HepG2 (cell line): ENCODE measurements around the gene PRUNE1.

Source experiments
- CHD4 ChIP-seq: fragments of 200-600 bp; sonication (generic); IDR thresholded peaks from 2 replicates; pipeline ENCODE4 v1.7.0; 2017; ENCODE audit warnings: mild to moderate bottlenecking, low read length, borderline replicate concordance
- CTCF ChIP-seq: sonication (generic); formaldehyde crosslinking; IDR thresholded peaks from 2 replicates; pipeline ENCODE4 v1.5.0; 2020; ENCODE audit warnings: mild to moderate bottlenecking, missing genetic modification reagents, moderate library complexity
- EP300 ChIP-seq, 3 experiments: sonication (generic) in 1 of 3; formaldehyde crosslinking in 1 of 3; IDR thresholded peaks; 2 replicates each; pipeline versions ENCODE4 v1.5.1 to v1.6.1; 2011 to 2020; ENCODE audit warnings: low read depth in 2 of 3, low read length in 2 of 3, borderline replicate concordance in 1 of 3, improper control_type of control experiment in 1 of 3, mild to moderate bottlenecking in 1 of 3, missing genetic modification reagents in 1 of 3, moderate library complexity in 1 of 3
- FOSL1 ChIP-seq: sonication (generic); formaldehyde crosslinking; IDR thresholded peaks from 2 replicates; pipeline ENCODE4 v1.9.0; 2021; ENCODE audit warnings: missing genetic modification reagents, borderline replicate concordance
- FOSL2 ChIP-seq: sonication (generic); formaldehyde crosslinking; IDR thresholded peaks from 2 replicates; pipeline ENCODE4 v1.4.0; 2020; ENCODE audit warnings: missing genetic modification reagents
- MXI1 ChIP-seq: IDR thresholded peaks from 3 replicates; pipeline ENCODE4 v1.6.1; 2012; ENCODE audit warnings: low read depth, low read length, inconsistent platforms, borderline replicate concordance
- TCF12 ChIP-seq, 2 experiments: fragments of 450-650 bp in 1 of 2; sonication (generic) in 1 of 2; formaldehyde crosslinking in 1 of 2; IDR thresholded peaks; 2 replicates each; pipeline versions ENCODE4 v1.6.1 to v1.8.0; 2017 to 2022; ENCODE audit warnings: antibody characterized with exemption in 1 of 2, mild to moderate bottlenecking in 1 of 2, missing genetic modification reagents in 1 of 2, moderate library complexity in 1 of 2
- ZFY ChIP-seq: sonication (generic); formaldehyde crosslinking; IDR thresholded peaks from 2 replicates; pipeline ENCODE4 v1.4.0; 2020; ENCODE audit warnings: missing genetic modification reagents
- ZNF101 ChIP-seq: sonication (generic); formaldehyde crosslinking; IDR thresholded peaks from 2 replicates; pipeline ENCODE4 v1.4.0; 2020; ENCODE audit warnings: mild to moderate bottlenecking, low read depth, missing genetic modification reagents, borderline replicate concordance
- ZNF44 ChIP-seq: sonication (generic); formaldehyde crosslinking; IDR thresholded peaks from 2 replicates; pipeline ENCODE4 v1.5.1; 2020; ENCODE audit warnings: mild to moderate bottlenecking, missing genetic modification reagents
- ZNF543 ChIP-seq: sonication (generic); formaldehyde crosslinking; IDR thresholded peaks from 2 replicates; pipeline ENCODE4 v1.4.0; 2020; ENCODE audit warnings: mild to moderate bottlenecking, missing genetic modification reagents
- TF ChIP-seq, protein P1 (sequence below), 2 experiments: sonication (generic) in 1 of 2; formaldehyde crosslinking in 1 of 2; IDR thresholded peaks; 2 replicates each; pipeline versions ENCODE4 v1.5.1 to v1.6.1; 2011 to 2020; ENCODE audit warnings: borderline replicate concordance in 1 of 2, low read depth in 1 of 2, low read length in 1 of 2, mild to moderate bottlenecking in 1 of 2, missing genetic modification reagents in 1 of 2, moderate library complexity in 1 of 2

GRCh38 chr1:151058692-151059091 is 50.4 kb downstream of the PRUNE1 start:
- TF ChIP-seq EP300 (IDR thresholded peaks at IDR 0.05; ENCODE audit: low read depth in 2 of 2, low read length in 2 of 2), result no peak
- no peak for TF ChIP-seq EP300 (CRISPR knock-in tag; IDR thresholded peaks at IDR 0.05; ENCODE audit: borderline replicate concordance)
- TF ChIP-seq CTCF (CRISPR knock-in tag), result no peak
- no peak for TF ChIP-seq TCF12 (IDR thresholded peaks at IDR 0.05)
- TF ChIP-seq TCF12 (CRISPR knock-in tag; IDR thresholded peaks at IDR 0.05), result no peak
- no peak for TF ChIP-seq ZNF543
- TF ChIP-seq MXI1, result no peak
- no peak for TF ChIP-seq ZNF101 (CRISPR knock-in tag)
- TF ChIP-seq ZFY (CRISPR knock-in tag), result no peak
- no peak for TF ChIP-seq CHD4
- TF ChIP-seq ZNF44 (CRISPR knock-in tag), result no peak
- TF ChIP-seq FOSL2 (CRISPR knock-in tag), result no peak
- TF ChIP-seq FOSL1 (CRISPR knock-in tag), result no peak
- TF ChIP-seq, protein P1, sequence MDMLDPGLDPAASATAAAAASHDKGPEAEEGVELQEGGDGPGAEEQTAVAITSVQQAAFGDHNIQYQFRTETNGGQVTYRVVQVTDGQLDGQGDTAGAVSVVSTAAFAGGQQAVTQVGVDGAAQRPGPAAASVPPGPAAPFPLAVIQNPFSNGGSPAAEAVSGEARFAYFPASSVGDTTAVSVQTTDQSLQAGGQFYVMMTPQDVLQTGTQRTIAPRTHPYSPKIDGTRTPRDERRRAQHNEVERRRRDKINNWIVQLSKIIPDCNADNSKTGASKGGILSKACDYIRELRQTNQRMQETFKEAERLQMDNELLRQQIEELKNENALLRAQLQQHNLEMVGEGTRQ (IDR thresholded peaks at IDR 0.05; ENCODE audit: low read depth, low read length), result no peak
- TF ChIP-seq, protein P1 (CRISPR knock-in tag; IDR thresholded peaks at IDR 0.05; ENCODE audit: borderline replicate concordance), result no peak
